A549 (cell line): ENCODE results near the gene RXRA.

Source experiments
- CBX8 ChIP-seq: fragments of 200-600 bp; sonication (generic); IDR thresholded peaks from 2 replicates; pipeline ENCODE4 v1.6.1; 2016
- CHD2 ChIP-seq: fragments of 150-350 bp; IDR thresholded peaks from 2 replicates; pipeline ENCODE4 v1.6.1; 2014; ENCODE audit warnings: low read length; ENCODE audit not compliant: partially characterized antibody
- CTCF ChIP-seq: fragments of >200 bp; sonication (Bioruptor Twin); formaldehyde crosslinking; IDR thresholded peaks from 3 replicates; pipeline ENCODE4 v1.5.1; 2016
- EP300 ChIP-seq, 2 experiments: fragments of >200 bp; sonication (Bioruptor Twin); formaldehyde crosslinking; IDR thresholded peaks; 2 replicates in 1 of 2; 3 replicates in 1 of 2; pipeline ENCODE4 v1.6.1; 2016 to 2017
- FOXS1 ChIP-seq: fragments of 250-450 bp; sonication (Bioruptor Pico); IDR thresholded peaks from 2 replicates; pipeline ENCODE4 v1.5.0; 2020; ENCODE audit warnings: mild to moderate bottlenecking, moderate library complexity
- KDM1A ChIP-seq: fragments of 200-600 bp; sonication (generic); IDR thresholded peaks from 2 replicates; pipeline ENCODE4 v1.6.1; 2016; ENCODE audit warnings: low read depth, mild to moderate bottlenecking
- MAX ChIP-seq: IDR thresholded peaks from 2 replicates; pipeline ENCODE4 v1.6.1; 2012
- POLR2A ChIP-seq: IDR thresholded peaks from 2 replicates; pipeline ENCODE4 v1.6.1; 2012; ENCODE audit warnings: mild to moderate bottlenecking, low read length
- POLR2AphosphoS2 ChIP-seq: conservative IDR thresholded peaks from 2 replicates; pipeline ENCODE4 v1.6.1; 2012; ENCODE audit warnings: low read length, improper control_type of control experiment, inconsistent platforms
- RCOR1 ChIP-seq: fragments of 150-350 bp; IDR thresholded peaks from 2 replicates; pipeline ENCODE4 v1.6.1; 2014; ENCODE audit warnings: antibody characterized with exemption, low read length, low read depth
- REST ChIP-seq: fragments of 200-600 bp; sonication (generic); IDR thresholded peaks from 2 replicates; pipeline ENCODE4 v1.6.1; 2016; ENCODE audit warnings: antibody characterized with exemption, mild to moderate bottlenecking, moderate library complexity
- RFX5 ChIP-seq: fragments of 450-650 bp; IDR thresholded peaks from 2 replicates; pipeline ENCODE4 v1.7.1; 2014; ENCODE audit warnings: antibody characterized with exemption, mild to moderate bottlenecking, moderate library complexity
- TF ChIP-seq, protein P1 (sequence below): fragments of 250-450 bp; sonication (Bioruptor Pico); IDR thresholded peaks from 2 replicates; pipeline ENCODE4 v1.5.0; 2021; ENCODE audit warnings: mild to moderate bottlenecking, moderate library complexity, borderline replicate concordance

- TF ChIP-seq MAX (no peak), CTCF (no peak), FOXS1 (CRISPR knock-in tag) (no peak), POLR2A (no peak), RCOR1 (no peak), CBX8 (no peak), EP300 (IDR thresholded peaks at IDR 0.05) (no peak), RFX5 (no peak), KDM1A (no peak), REST (no peak), CHD2 (no peak), POLR2AphosphoS2 (no peak)
- TF ChIP-seq, protein P1, sequence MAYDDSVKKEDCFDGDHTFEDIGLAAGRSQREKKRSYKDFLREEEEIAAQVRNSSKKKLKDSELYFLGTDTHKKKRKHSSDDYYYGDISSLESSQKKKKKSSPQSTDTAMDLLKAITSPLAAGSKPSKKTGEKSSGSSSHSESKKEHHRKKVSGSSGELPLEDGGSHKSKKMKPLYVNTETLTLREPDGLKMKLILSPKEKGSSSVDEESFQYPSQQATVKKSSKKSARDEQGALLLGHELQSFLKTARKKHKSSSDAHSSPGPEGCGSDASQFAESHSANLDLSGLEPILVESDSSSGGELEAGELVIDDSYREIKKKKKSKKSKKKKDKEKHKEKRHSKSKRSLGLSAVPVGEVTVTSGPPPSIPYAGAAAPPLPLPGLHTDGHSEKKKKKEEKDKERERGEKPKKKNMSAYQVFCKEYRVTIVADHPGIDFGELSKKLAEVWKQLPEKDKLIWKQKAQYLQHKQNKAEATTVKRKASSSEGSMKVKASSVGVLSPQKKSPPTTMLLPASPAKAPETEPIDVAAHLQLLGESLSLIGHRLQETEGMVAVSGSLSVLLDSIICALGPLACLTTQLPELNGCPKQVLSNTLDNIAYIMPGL: no peak
These were observed 150.7 kb downstream of the RXRA start for GRCh38 chr9:134476942-134477335.
